Spleen (tissue), 7 donors: Measurements from ENCODE around the gene NCAPD3.

ENCODE experiments used
- POLR2AphosphoS5 ChIP-seq, 3 donors: sonication (generic); formaldehyde crosslinking; IDR thresholded peaks; one replicate each; pipeline ENCODE4 v1.5.1; 2017; ENCODE audit warnings: antibody characterized with exemption in 3 of 3
- TF ChIP-seq, protein P1 (sequence below), 11 experiments: fragments of 200-600 bp in 7 of 11; fragments of 450-650 bp in 4 of 11; sonication (generic) in 4 of 11; IDR thresholded peaks in 8 of 11; conservative IDR thresholded peaks in 3 of 11; 1 replicate in 7 of 11; 2 replicates in 4 of 11; pipeline versions ENCODE4 v1.4.0 to v1.8.0; 2016 to 2021; ENCODE audit warnings: antibody characterized with exemption in 11 of 11, inconsistent platforms in 4 of 11, mild to moderate bottlenecking in 1 of 11
- donor health status: DM: no; HTN: no; CAD: no; lungs with moderate emphysema.
- donor health status: DM: no; HTN: no; CAD: no.
- donor health status: DM: no; HTN: no; CAD: no.

DNA sequence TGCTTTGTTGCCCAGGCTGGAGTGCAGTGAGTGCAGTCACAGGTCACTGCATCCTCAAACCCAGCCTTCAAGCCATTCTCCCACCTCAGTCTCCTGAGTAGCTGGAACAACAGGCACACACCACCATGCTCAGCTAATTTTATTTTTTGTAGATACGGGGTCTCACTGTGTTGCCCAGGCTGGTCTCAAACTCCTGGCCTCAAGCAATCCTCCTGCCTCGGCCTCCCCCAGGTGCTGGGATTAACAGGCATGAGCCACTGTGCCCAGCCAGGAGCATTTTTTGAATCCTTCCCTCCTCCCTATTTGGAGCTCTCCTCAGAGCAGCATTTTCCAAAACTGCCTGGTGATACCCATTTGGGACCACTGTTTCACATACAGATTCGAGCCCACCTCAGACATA lies 77.2 kb downstream of the NCAPD3 start:
- TF ChIP-seq, protein P1, sequence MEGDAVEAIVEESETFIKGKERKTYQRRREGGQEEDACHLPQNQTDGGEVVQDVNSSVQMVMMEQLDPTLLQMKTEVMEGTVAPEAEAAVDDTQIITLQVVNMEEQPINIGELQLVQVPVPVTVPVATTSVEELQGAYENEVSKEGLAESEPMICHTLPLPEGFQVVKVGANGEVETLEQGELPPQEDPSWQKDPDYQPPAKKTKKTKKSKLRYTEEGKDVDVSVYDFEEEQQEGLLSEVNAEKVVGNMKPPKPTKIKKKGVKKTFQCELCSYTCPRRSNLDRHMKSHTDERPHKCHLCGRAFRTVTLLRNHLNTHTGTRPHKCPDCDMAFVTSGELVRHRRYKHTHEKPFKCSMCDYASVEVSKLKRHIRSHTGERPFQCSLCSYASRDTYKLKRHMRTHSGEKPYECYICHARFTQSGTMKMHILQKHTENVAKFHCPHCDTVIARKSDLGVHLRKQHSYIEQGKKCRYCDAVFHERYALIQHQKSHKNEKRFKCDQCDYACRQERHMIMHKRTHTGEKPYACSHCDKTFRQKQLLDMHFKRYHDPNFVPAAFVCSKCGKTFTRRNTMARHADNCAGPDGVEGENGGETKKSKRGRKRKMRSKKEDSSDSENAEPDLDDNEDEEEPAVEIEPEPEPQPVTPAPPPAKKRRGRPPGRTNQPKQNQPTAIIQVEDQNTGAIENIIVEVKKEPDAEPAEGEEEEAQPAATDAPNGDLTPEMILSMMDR (IDR thresholded peaks at IDR 0.05 in 8 of 11, conservative IDR thresholded peaks at IDR 0.05 in 3 of 11): no peak
- no peak for TF ChIP-seq POLR2AphosphoS5 (IDR thresholded peaks at IDR 0.05)
